Common myeloid progenitor, CD34-positive (primary cell): ENCODE results near the gene DEDD2.

Source experiments
- CTCF ChIA-PET: fragments of 350-600 bp; sonication (Branson Sonifier 250); formaldehyde crosslinking; loops from one replicate; lab custom pipeline; 2021; ENCODE audit warnings: antibody characterized with exemption; lab: Charles Lee
- POLR2A ChIA-PET: fragments of 350-600 bp; sonication (Branson Sonifier 250); formaldehyde crosslinking; loops from one replicate; lab custom pipeline; 2021; ENCODE audit warnings: antibody characterized with exemption; lab: Charles Lee
- DNase-seq, 3 donors: peaks; one replicate each; pipeline versions ENCODE4 v3.0.0 to v3.0.0-alpha.2; 2013
- H3K27ac ChIP-seq, 2 experiments: 1 replicate in 1 of 2; 2 replicates in 1 of 2; pipeline ENCODE4 v1.7.0; 2013; ENCODE audit warnings: inconsistent platforms in 2 of 2, low read length in 2 of 2, mild to moderate bottlenecking in 2 of 2, low read depth in 1 of 2, moderate library complexity in 1 of 2; ENCODE audit not compliant: severe bottlenecking in 2 of 2, insufficient read depth in 1 of 2, poor library complexity in 1 of 2
- H3K27me3 ChIP-seq, 5 experiments: replicated peaks in 2 of 5; 1 replicate in 3 of 5; 2 replicates in 2 of 5; pipeline versions ENCODE4 v1.6.1 to v1.7.0; 2013; ENCODE audit warnings: low read length in 4 of 5, mild to moderate bottlenecking in 2 of 5, moderate library complexity in 2 of 5, inconsistent platforms in 1 of 5; ENCODE audit not compliant: insufficient read depth in 5 of 5, control insufficient read depth in 4 of 5
- H3K36me3 ChIP-seq, 4 experiments: 1 replicate in 2 of 4; 2 replicates in 2 of 4; pipeline versions ENCODE4 v1.6.1 to v1.7.0; 2013; ENCODE audit warnings: low read length in 3 of 4, control low read depth in 1 of 4, mild to moderate bottlenecking in 1 of 4; ENCODE audit not compliant: control insufficient read depth in 4 of 4, insufficient read depth in 4 of 4
- H3K4me1 ChIP-seq, 4 experiments: 1 replicate in 3 of 4; 2 replicates in 1 of 4; pipeline versions ENCODE4 v1.6.1 to v1.7.1; 2013; ENCODE audit warnings: low read length in 3 of 4, mild to moderate bottlenecking in 3 of 4, control low read depth in 1 of 4, inconsistent platforms in 1 of 4, moderate library complexity in 1 of 4; ENCODE audit not compliant: control insufficient read depth in 4 of 4, insufficient read depth in 4 of 4; ENCODE audit errors: control extremely low read depth in 1 of 4
- H3K4me3 ChIP-seq, 7 experiments: 1 replicate in 4 of 7; 2 replicates in 3 of 7; pipeline versions ENCODE4 v1.5.1 to v1.7.0; 2013; ENCODE audit warnings: mild to moderate bottlenecking in 7 of 7, low read length in 6 of 7, moderate library complexity in 6 of 7, inconsistent platforms in 2 of 7, low read depth in 2 of 7, control low read depth in 1 of 7; ENCODE audit not compliant: insufficient read depth in 4 of 7, control insufficient read depth in 1 of 7; ENCODE audit errors: extremely low read depth in 1 of 7
- H3K9me3 ChIP-seq, 5 experiments: 1 replicate in 4 of 5; 2 replicates in 1 of 5; pipeline versions ENCODE4 v1.6.1 to v1.7.1; 2013; ENCODE audit warnings: low read length in 4 of 5, mild to moderate bottlenecking in 2 of 5, inconsistent platforms in 1 of 5, low read depth in 1 of 5, moderate library complexity in 1 of 5; ENCODE audit not compliant: control insufficient read depth in 4 of 5, insufficient read depth in 2 of 5; ENCODE audit errors: control extremely low read depth in 1 of 5
- WGBS: methylation state at CpG from one replicate; pipeline ENCODE4 v1.1.5; 2013; ENCODE audit not compliant: insufficient coverage; 5-methylcytosine and 5-hydroxymethylcytosine counted together

Gene DEDD2

GRCh38 chr19:42250666-42251531 lies 33.4 kb upstream of the DEDD2 start:
- ChIA-PET CTCF (interaction anchor here (0.7 to 12.3 kb wide), 10 partner anchors 8 to 40 kb away, joined by 3 to 159 read pairs (median 4); partner anchors contain the start of genes CIC, GSK3A and ZNF526), POLR2A (interaction anchor here (2.0 to 2.8 kb wide), 2 partner anchors 19 to 29 kb away, joined by 10 to 12 read pairs; partner anchors contain the start of gene CIC)
- 4% methylated on average over 9 of the region's 19 CpGs for WGBS
- Histone ChIP-seq H3K4me3 (peak overlapping the region in 5 of 7 experiments; percentile 33 to 84 (median 57)), H3K27me3 (no peaks in the 10 kb centered on the region), H3K9me3 (no peaks in the 10 kb centered on the region), H3K36me3 (peaks cover 0 to 34% (median 11%) of the 10 kb centered on the region in 4 experiments), H3K27ac (peak overlapping the region in 1 of 2 experiments; percentile 54), H3K4me1 (peaks cover 0 to 51% (median 43%) of the 10 kb centered on the region in 4 experiments)
- peak in 2 of 3 donors; percentile 60 for DNase-seq

- Histone ChIP-seq H3K36me3 (peaks cover 0 to 34% (median 11%) of the 10 kb centered on the region in 4 experiments), H3K4me1 (peaks cover 0 to 47% (median 38%) of the 10 kb centered on the region in 4 experiments), H3K27me3 (no peaks in the 10 kb centered on the region), H3K4me3 (peak overlapping the region in 3 of 7 experiments; percentile 46 to 84 (median 71)), H3K27ac (peak overlapping the region in 1 of 2 experiments; percentile 43), H3K9me3 (no peaks in the 10 kb centered on the region)
- ChIA-PET POLR2A (interaction anchor here (1.5 to 2.8 kb wide), 3 partner anchors 20 to 30 kb away, joined by 3 to 12 read pairs (median 10); partner anchors contain the start of gene CIC), CTCF (interaction anchor here (1.1 to 12.3 kb wide), 7 partner anchors 11 to 138 kb away, joined by 3 to 159 read pairs (median 4); no protein-coding TSS in a partner anchor)
- 74% methylated on average over 13 of the region's 15 CpGs for WGBS
- DNase-seq, result no peak
These were observed 32.7 kb upstream of the DEDD2 start for GRCh38 chr19:42250183-42250665.

DNA sequence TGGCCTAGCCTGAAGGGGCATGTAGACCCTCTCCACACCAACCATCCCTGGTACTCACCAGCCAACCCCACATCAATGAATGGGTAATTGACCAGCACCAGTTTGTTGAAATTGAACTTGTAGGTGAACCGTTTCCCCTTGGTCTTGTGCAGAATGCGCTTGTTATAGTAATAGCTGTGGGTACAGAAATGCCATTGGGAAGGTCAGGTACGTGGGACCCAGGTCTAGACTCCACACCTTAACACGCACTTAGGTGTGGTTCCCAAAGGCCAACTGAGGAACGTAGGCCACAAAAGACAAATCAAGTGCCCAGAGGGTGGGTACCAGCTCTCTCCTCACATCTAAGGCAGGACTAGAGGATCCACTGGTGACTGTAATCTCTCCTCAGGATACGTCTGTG lies 32.3 kb upstream of the DEDD2 start:
- POLR2A ChIA-PET, result interaction anchor here (1.5 kb wide), 1 partner anchor 30 kb away, joined by 3 read pairs; no protein-coding TSS in a partner anchor
- no peaks in the 10 kb centered on the region for H3K27me3 ChIP-seq
- H3K36me3 ChIP-seq, result peaks cover 0 to 34% (median 11%) of the 10 kb centered on the region in 4 experiments
- CTCF ChIA-PET, result interaction anchor here (1.1 to 12.3 kb wide), 4 partner anchors 21 to 137 kb away, joined by 3 to 159 read pairs (median 4); no protein-coding TSS in a partner anchor
- H3K9me3 ChIP-seq, result no peaks in the 10 kb centered on the region
- peaks cover 0 to 51% (median 42%) of the 10 kb centered on the region in 4 experiments for H3K4me1 ChIP-seq
- no peak for DNase-seq
- 89% methylated on average over 6 of the region's 6 CpGs for WGBS
- H3K4me3 ChIP-seq, result no peak overlapping the region
- peak overlapping the region in 1 of 2 experiments; percentile 43 for H3K27ac ChIP-seq

- 87% methylated on average over 24 of the region's 36 CpGs for WGBS
- no peaks in the 10 kb centered on the region for H3K27me3 ChIP-seq
- peaks cover 0 to 51% (median 44%) of the 10 kb centered on the region in 4 experiments for H3K4me1 ChIP-seq
- ChIA-PET POLR2A (interaction anchor here (1.5 kb wide), 1 partner anchor 30 kb away, joined by 3 read pairs; no protein-coding TSS in a partner anchor), CTCF (interaction anchor here (0.8 to 12.3 kb wide), 5 partner anchors 21 to 137 kb away, joined by 3 to 159 read pairs (median 4); no protein-coding TSS in a partner anchor)
- peaks cover 0 to 34% (median 11%) of the 10 kb centered on the region in 4 experiments for H3K36me3 ChIP-seq
- no peaks in the 10 kb centered on the region for H3K9me3 ChIP-seq
- H3K27ac ChIP-seq, result peak overlapping the region in 1 of 2 experiments; percentile 43
- H3K4me3 ChIP-seq, result no peak overlapping the region
- no peak for DNase-seq
These were observed 31.8 kb upstream of the DEDD2 start for GRCh38 chr19:42249149-42249750.

DNA sequence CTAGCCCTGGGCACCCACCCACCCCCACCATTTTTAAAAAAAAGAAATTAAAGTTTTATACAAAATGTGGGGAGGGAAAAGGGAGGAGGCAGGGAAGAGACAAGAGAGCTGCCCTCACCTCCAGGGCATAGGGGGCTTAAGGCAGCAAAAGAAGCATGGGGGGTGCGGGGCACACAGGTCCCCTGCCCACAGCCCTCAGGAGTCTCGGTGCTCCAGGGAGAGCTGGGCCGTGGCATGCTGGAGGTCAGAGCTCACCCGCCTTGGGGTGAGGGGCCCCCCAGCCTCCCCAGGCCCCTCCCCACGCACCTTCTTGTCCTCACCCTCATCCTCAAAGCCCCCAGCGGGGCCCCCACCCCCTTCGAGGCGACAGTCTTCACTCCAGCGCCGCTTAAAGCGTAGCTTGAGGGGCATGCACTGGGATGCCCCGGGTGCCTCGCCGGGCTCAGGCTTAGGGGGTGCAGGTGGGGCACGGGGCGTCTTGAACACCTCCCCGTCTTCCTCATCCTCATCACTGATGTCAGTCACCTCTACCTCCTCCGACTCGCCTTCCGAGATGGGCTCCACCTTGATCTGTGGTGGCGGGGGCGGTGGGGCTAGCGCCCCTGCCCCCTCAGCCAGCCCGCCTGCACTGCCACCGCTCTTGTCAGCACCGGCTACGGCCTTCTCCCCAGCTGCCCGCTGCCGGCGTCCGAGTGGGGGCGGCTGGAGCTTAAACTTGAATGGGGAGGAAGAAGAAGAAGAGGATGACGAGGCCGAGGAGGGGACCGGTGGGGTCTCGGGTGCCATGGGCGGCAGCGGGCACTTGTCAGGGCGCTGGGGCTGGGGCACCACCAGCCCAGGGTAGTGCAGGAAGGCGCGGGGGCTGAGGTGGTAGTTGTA lies 31.0 kb upstream of the DEDD2 start:
- Histone ChIP-seq H3K9me3 (no peaks in the 10 kb centered on the region), H3K27me3 (no peaks in the 10 kb centered on the region), H3K4me3 (no peak overlapping the region), H3K27ac (no peak overlapping the region), H3K36me3 (peaks cover 0 to 34% (median 11%) of the 10 kb centered on the region in 4 experiments), H3K4me1 (peaks cover 0 to 58% (median 52%) of the 10 kb centered on the region in 4 experiments)
- CTCF ChIA-PET, result interaction anchor here (0.8 to 12.3 kb wide), 2 partner anchors 31 to 47 kb away, joined by 3 to 159 read pairs; no protein-coding TSS in a partner anchor
- DNase-seq, result no peak
- POLR2A ChIA-PET, result interaction anchor here (1.5 kb wide), 1 partner anchor 31 kb away, joined by 3 read pairs; no protein-coding TSS in a partner anchor
- 95% methylated on average over 35 of the region's 41 CpGs for WGBS
